HL-60/S4 (cell line): ENCODE data around the gene MYO18A.
"Not testable (repeated sequence)": the region's sequence is repeated elsewhere in the genome, so short reads cannot be mapped to it uniquely, and the experiment has no call there.

ENCODE experiments used
- in situ Hi-C: fragments of 300-500 bp; cut with MboI; formaldehyde crosslinking; loops from 2 replicates; pipeline ENCODE4 v1.14.3; 2022; ENCODE audit warnings: low sequenced_read_pairs

Gene MYO18A

DNA sequence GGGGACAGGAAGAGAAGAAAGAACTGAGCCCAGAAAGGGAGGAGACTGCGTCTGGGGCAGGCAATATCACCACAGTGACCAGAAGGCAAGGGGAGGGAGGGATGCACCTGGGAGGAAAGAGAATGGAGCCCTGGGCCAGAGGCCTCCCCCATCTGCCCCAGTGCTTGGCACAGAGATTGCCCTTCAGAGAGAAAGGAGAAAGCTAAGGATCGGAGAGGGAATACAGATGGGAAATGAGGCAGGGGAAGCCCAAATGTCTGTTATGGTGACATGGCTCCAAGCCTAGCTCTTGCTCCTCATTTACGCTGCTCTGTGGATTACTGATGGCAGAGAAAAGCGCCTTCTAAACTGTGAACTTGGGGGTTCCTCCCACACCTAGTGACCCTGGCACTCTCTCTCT is 90.1 kb downstream of the MYO18A start:
- in situ Hi-C loops = no loop called here

GRCh38 chr17:29089601-29090044 is 90.6 kb downstream of the MYO18A start:
- in situ Hi-C loops = no loop called here

DNA sequence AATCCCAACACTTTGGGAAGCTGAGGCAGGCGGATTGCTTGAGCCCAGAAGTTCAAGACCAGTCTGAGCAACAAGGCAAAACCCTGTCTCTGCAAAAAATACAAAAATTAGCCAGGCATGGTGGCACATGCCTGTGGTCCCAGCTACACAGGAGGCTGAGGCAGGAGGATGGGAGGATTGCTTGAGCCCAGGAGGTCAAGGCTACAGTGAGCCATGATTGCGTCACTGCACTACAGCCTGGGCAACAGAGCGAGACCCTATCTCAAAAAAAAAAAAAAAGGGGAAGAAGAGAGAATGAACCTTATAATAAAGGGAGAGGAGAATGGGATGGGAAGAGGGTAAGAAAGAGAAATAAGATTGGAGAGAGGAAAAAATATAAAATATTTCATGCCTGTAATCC is 91.4 kb downstream of the MYO18A start:
- in situ Hi-C loops = not testable (repeated sequence)

- in situ Hi-C loops = no loop called here
Measured at GRCh38 chr17:29086628-29087332, 93.4 kb downstream of the MYO18A start.

- in situ Hi-C loops = no loop called here
Measured at GRCh38 chr17:29085223-29085622, 95.0 kb downstream of the MYO18A start.

DNA sequence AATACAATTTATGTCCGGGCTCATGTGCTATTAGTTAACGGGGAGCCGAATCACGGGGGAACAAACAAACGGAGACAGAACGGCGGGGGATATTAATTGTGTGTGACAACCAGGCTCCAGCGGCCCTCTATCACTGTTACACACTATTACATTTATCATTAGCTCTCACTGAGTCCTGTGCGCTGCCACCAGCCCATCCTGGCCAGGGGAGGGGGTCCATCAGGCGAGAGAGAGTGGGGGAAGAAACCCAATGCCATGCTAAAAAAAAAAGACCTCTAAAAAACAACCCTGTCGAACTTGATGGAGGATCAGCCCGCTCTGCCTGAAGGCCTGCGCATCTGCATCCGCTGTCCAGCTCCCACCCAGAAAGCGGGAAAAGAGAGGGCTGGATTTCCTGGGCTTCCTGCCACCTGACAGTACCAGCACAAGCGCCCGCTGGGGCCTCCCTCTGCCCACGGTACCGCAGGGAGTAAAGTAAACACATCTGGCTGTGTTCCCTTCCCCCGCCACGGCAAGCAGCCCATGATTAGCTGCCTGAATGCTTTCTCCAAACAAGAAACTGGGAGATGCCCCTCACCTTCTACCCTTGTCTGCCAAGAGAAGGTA is 95.6 kb downstream of the MYO18A start:
- in situ Hi-C loops = no loop called here

GRCh38 chr17:29080965-29081364 is 99.2 kb downstream of the MYO18A start:
- in situ Hi-C loops = no loop called here

- in situ Hi-C loops = no loop called here
Measured at GRCh38 chr17:29080323-29080722, 99.9 kb downstream of the MYO18A start.

- in situ Hi-C loops = no loop called here
Measured at GRCh38 chr17:29079887-29080286, 100.3 kb downstream of the MYO18A start.

GRCh38 chr17:29079433-29079832 is 100.8 kb downstream of the MYO18A start:
- in situ Hi-C loops = no loop called here

GRCh38 chr17:29078183-29079045 is 101.8 kb downstream of the MYO18A start:
- in situ Hi-C loops = no loop called here

DNA sequence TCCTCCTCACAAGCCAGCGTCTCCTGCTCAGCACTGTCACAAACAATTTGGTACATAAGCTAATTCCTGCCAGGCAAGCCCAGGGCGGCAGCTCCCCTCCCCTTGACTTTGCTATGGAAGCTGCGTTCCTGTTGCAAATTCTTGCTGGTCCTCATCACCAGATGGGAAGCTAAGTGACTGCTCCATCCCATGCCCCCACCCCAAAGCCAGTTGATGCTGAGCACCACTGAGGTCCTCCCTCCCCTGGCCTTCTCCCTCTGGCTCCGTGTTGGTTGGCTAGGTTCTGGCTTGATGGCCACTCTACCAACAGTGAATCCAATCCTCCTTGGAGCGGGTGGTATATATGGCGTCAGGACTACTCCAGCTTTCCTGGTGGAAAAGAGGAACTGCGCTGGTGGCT is 102.9 kb downstream of the MYO18A start:
- in situ Hi-C loops = no loop called here

DNA sequence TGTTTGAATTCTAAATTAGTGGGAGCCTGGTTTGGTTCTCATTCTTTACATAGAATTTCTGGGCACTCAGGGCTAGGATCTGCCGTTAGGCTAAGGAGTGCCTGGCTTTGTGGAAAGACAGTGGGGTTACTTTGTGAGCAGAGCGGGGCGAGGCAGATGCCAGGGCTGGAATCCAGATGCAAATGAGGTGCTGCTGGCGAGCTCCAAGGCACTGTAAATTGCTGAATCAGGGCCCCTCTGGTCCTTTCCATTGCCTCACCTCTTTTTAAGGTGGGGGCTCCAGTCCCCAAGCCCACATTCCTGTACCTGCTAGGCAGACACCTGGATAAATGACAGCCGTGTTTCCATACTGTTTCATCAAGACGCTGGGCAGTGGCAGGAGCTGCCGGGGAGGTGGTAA is 103.5 kb downstream of the MYO18A start:
- in situ Hi-C loops = no loop called here

DNA sequence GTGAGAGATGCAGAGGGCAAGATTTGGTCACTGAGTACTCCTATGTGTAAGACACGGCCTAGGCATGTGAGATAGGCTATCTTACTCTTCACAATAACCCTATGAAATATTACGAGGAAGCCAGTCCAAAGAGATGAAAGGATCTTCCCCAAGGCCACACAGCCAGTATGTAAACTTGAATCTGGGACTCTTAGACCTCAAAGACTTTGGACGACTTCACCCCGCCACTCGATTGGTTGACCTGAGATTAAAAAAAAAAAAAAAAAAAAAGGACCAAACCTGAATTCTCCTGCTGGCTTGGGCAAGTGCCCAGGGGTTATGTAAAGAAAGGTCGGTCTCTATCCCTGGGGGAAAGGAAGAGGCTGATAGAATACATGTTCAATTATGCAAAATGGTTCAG is 104.1 kb downstream of the MYO18A start:
- in situ Hi-C loops = no loop called here

DNA sequence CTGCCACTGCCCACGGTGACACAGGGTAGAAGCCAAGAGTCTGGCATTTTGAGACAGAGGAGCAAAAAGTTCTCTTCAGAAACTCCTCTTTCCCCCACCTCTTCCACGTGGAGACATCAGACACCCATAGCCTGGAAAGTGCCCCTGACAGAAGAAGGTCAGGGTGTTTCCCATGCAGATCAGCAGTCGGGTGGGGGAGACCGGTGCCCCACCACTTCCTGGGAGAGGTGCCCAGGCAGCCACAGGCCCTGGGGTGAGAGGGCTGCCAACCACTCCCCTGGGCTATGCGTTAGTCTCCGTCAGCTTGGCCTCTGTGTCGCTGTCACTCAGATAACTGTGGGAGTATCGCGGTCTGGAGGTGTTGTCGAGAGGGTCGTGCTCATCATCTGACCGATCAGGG is 105.7 kb downstream of the MYO18A start:
- in situ Hi-C loops = no loop called here

GRCh38 chr17:29073520-29073919 is 106.7 kb downstream of the MYO18A start:
- in situ Hi-C loops = no loop called here

DNA sequence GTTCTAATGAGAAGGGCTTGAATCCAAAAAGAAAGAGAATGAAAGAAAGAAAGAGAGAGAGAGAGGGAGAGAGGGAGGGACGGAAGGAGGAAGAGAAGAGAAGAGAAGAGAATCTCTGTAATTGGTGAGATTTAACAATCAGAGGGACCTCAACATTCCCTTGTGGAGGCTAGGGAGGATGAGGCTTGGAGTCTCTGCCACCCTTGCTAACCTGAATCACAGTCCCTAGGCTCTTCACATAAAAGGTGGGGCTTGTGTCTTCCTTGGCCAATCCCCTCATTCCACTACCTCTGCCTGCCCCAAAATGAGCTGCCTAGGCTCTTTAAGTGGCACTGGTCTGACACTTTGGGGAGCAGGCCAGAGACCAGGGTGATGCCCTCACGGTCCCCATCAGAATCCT is 107.2 kb downstream of the MYO18A start:
- in situ Hi-C loops = no loop called here

GRCh38 chr17:29071303-29071702 is 108.9 kb downstream of the MYO18A start:
- in situ Hi-C loops = no loop called here

DNA sequence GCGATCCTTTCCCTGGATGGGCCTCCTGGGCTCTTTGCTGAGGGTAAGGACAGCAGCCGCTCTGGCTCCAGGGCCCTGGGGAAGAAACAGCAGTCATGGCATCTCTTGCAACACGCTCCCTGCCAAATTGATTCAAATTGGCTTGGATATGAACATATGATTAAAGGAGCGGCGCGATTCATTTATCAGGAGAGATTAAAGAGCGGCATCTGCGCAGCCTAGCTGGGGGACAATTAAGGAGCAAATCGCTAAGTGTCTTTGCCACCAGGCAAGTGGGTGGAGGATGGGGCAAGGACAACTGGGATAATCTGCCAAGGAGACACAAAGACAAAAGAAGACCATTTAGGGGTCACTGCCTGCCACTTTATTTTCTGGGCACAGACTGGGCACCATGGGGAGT is 109.4 kb downstream of the MYO18A start:
- in situ Hi-C loops = no loop called here

DNA sequence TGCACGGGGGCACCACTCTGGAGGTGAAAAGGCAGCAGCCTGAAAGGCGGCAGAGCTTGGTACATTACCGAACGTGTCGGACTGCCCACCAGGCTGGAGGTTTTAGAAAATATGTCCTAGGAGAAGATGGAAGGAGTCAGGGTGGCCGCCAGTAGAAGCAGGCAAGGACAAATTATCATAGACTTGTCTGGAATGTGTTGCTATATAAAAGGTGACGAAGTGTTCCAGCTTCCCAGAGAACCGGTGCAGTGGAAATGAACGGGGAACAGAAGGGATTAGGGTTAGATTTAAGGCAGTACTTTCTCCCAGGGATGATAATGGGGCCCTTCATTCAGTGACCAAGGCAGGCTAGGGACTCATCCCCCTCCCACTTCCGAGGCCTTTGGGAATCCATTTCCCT is 109.9 kb downstream of the MYO18A start:
- in situ Hi-C loops = no loop called here

DNA sequence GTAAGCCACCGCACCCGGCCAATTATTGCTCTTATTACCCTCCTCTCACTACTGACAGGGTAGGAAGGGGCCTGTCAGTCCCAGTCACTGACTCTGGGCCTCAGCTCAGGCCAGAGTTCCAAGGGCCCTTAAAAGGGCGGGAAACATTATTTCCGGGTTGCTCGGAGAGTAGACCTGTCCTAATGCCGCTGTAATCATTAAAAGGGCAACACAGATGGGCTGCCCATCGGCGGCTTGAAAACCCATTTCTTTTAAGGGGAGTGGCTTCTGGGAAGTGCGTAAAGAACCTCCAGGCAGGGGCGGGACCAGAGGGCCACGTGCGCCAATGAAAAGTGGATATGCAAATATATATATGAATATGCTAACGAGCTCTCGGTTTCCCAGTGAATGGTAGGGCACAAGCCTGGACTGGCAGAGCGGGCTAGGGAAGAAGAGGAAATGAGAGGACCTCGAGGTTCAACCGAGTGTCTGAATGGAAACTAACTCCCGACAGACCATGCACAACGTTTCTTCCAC is 110.6 kb downstream of the MYO18A start:
- in situ Hi-C loops = no loop called here

DNA sequence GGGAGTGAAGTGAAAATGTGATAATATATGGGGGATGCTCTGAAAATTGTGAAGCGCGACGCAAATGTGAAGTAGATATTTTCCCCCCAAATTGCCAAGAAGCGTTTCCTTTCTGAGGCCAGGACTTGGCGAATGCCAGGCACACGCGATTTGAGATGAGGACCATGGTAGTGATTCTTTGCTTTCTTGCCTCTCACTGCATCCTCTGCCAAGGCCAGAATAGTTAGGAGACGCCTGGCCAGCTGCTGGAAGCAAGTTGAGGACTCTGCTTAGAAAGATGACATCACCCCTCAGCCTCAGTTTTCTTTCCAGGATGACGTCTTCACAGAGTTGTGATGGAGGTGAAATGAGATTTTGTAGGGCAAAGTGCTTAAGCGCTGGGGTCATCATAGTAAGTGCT is 111.4 kb downstream of the MYO18A start:
- in situ Hi-C loops = no loop called here
